ENCODE measurements around the gene DGKB.

The DGKB gene

GRCh38 chr7:14828053-14828452, 74.5 kb downstream of the DGKB start:
- H4K20me1 ChIP-seq (ENCODE audit: insufficient read depth, low read length), result no peaks in the 10 kb centered on the region
- no peak for TF ChIP-seq CTCF (IDR thresholded peaks at IDR 0.05; ENCODE audit: low read length)
- TF ChIP-seq EZH2phosphoT487 (IDR thresholded peaks at IDR 0.05; ENCODE audit: low read length), result no peak
- TF ChIP-seq EZH2 (optimal IDR thresholded peaks at IDR 0.05; ENCODE audit: low read depth, low read length), result no peak
- H3K27ac ChIP-seq (ENCODE audit: low read length), result no peak overlapping the region
- no peaks in the 10 kb centered on the region for H3K9me3 ChIP-seq (replicated peaks; ENCODE audit: insufficient read depth, low read length)
- H3K9me2 ChIP-seq (replicated peaks; ENCODE audit: insufficient read depth, low read length), result no peaks in the 10 kb centered on the region
- no peak overlapping the region for H3K4me3 ChIP-seq (ENCODE audit: low read length)
- no peak overlapping the region for H3K9ac ChIP-seq (ENCODE audit: low read length)
- H2AFZ ChIP-seq (ENCODE audit: low read length), result no peak overlapping the region
- H3K4me1 ChIP-seq (ENCODE audit: low read length), result no peaks in the 10 kb centered on the region
- no peak for DNase-seq
- H3K4me2 ChIP-seq (ENCODE audit: low read depth, low read length), result no peak overlapping the region
- no peaks in the 10 kb centered on the region for H3K36me3 ChIP-seq (replicated peaks; ENCODE audit: insufficient read depth, low read length)
- H3F3A ChIP-seq (ENCODE audit: insufficient read depth, low read length), result no peaks in the 10 kb centered on the region
- no peaks in the 10 kb centered on the region for H3K27me3 ChIP-seq (replicated peaks; ENCODE audit: insufficient read depth, low read length)
- H3K79me2 ChIP-seq (ENCODE audit: low read length), result no peaks in the 10 kb centered on the region

GRCh38 chr7:14826426-14826825, 76.1 kb downstream of the DGKB start:
- H2AFZ ChIP-seq (ENCODE audit: low read length), result no peak overlapping the region
- H3K27me3 ChIP-seq (replicated peaks; ENCODE audit: insufficient read depth, low read length), result no peaks in the 10 kb centered on the region
- no peaks in the 10 kb centered on the region for H3K79me2 ChIP-seq (ENCODE audit: low read length)
- no peak overlapping the region for H3K9ac ChIP-seq (ENCODE audit: low read length)
- H3F3A ChIP-seq (ENCODE audit: insufficient read depth, low read length), result no peaks in the 10 kb centered on the region
- TF ChIP-seq EZH2phosphoT487 (IDR thresholded peaks at IDR 0.05; ENCODE audit: low read length) (no peak), EZH2 (optimal IDR thresholded peaks at IDR 0.05; ENCODE audit: low read depth, low read length) (no peak), CTCF (IDR thresholded peaks at IDR 0.05; ENCODE audit: low read length) (no peak)
- H4K20me1 ChIP-seq (ENCODE audit: insufficient read depth, low read length), result no peaks in the 10 kb centered on the region
- H3K9me3 ChIP-seq (replicated peaks; ENCODE audit: insufficient read depth, low read length), result no peaks in the 10 kb centered on the region
- no peaks in the 10 kb centered on the region for H3K4me1 ChIP-seq (ENCODE audit: low read length)
- no peak overlapping the region for H3K27ac ChIP-seq (ENCODE audit: low read length)
- no peaks in the 10 kb centered on the region for H3K36me3 ChIP-seq (replicated peaks; ENCODE audit: insufficient read depth, low read length)
- H3K4me2 ChIP-seq (ENCODE audit: low read depth, low read length), result no peak overlapping the region
- no peak overlapping the region for H3K4me3 ChIP-seq (ENCODE audit: low read length)
- no peak for DNase-seq
- H3K9me2 ChIP-seq (replicated peaks; ENCODE audit: insufficient read depth, low read length), result no peaks in the 10 kb centered on the region

GRCh38 chr7:14825912-14826311, 76.6 kb downstream of the DGKB start:
- no peak for TF ChIP-seq CTCF (IDR thresholded peaks at IDR 0.05; ENCODE audit: low read length)
- TF ChIP-seq EZH2phosphoT487 (IDR thresholded peaks at IDR 0.05; ENCODE audit: low read length), result no peak
- no peak for TF ChIP-seq EZH2 (optimal IDR thresholded peaks at IDR 0.05; ENCODE audit: low read depth, low read length)
- H3K79me2 ChIP-seq (ENCODE audit: low read length), result no peaks in the 10 kb centered on the region
- no peaks in the 10 kb centered on the region for H4K20me1 ChIP-seq (ENCODE audit: insufficient read depth, low read length)
- no peaks in the 10 kb centered on the region for H3K9me2 ChIP-seq (replicated peaks; ENCODE audit: insufficient read depth, low read length)
- no peaks in the 10 kb centered on the region for H3K36me3 ChIP-seq (replicated peaks; ENCODE audit: insufficient read depth, low read length)
- no peak overlapping the region for H3K4me2 ChIP-seq (ENCODE audit: low read depth, low read length)
- H3K9me3 ChIP-seq (replicated peaks; ENCODE audit: insufficient read depth, low read length), result no peaks in the 10 kb centered on the region
- no peaks in the 10 kb centered on the region for H3K4me1 ChIP-seq (ENCODE audit: low read length)
- no peaks in the 10 kb centered on the region for H3F3A ChIP-seq (ENCODE audit: insufficient read depth, low read length)
- DNase-seq, result no peak
- no peak overlapping the region for H3K27ac ChIP-seq (ENCODE audit: low read length)
- H2AFZ ChIP-seq (ENCODE audit: low read length), result no peak overlapping the region
- no peaks in the 10 kb centered on the region for H3K27me3 ChIP-seq (replicated peaks; ENCODE audit: insufficient read depth, low read length)
- no peak overlapping the region for H3K9ac ChIP-seq (ENCODE audit: low read length)
- no peak overlapping the region for H3K4me3 ChIP-seq (ENCODE audit: low read length)

Data from MM.1S (cell line).